AG09319 (cell line): ENCODE results near the gene KLF13.

Source experiments
- DNase-seq: peaks from one replicate; pipeline ENCODE4 v3.0.0-alpha.2; 2010; ENCODE audit warnings: low read depth; ENCODE audit errors: extremely low read depth
- CTCF ChIP-seq: IDR thresholded peaks from 2 replicates; pipeline ENCODE4 v1.5.1; 2011; ENCODE audit warnings: low read depth, mild to moderate bottlenecking, inconsistent platforms, low read length, moderate library complexity

The KLF13 gene

DNA sequence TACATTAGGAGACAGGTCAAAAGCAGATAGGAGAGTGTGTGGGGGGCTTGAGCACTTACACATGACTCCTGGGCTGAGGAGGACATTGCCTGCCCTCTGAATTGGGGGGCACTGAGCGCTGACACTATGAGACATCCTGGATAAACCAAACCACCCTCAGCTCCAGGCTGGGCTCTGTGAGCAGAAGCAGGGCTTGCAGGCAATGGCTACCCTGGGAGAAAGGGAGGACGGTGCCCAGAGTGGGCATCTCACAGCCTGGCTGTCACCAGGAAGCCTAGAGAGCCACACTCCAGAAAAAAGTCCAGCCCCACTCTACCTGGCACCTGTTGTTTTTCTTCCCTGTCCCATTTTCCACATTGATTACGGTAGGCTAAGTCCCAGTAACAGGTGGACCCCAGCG lies 8.2 kb upstream of the KLF13 start:
- TF ChIP-seq CTCF: no peak
- no peak for DNase-seq

DNA sequence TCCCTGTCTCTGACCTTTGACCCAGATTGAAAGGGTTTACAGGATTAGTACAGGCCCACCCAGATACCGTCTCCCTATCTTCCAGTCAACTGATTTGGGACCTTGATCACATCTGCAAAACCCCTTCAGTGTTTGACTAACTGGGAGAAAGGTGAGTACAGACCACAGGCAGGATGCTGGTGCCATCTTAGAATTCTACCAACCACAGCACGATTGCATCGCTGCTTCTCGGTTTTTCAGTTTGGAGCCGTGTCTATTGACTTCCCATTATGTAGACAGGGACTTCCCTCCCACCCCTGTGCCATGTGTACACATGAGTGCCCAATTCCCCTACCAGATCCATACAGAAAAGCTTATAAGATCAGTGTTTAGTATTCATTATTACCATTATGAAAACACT lies 6.6 kb upstream of the KLF13 start:
- TF ChIP-seq CTCF: no peak
- DNase-seq: no peak

GRCh38 chr15:31321418-31321817 lies 5.2 kb upstream of the KLF13 start:
- DNase-seq: no peak
- TF ChIP-seq CTCF: no peak

DNA sequence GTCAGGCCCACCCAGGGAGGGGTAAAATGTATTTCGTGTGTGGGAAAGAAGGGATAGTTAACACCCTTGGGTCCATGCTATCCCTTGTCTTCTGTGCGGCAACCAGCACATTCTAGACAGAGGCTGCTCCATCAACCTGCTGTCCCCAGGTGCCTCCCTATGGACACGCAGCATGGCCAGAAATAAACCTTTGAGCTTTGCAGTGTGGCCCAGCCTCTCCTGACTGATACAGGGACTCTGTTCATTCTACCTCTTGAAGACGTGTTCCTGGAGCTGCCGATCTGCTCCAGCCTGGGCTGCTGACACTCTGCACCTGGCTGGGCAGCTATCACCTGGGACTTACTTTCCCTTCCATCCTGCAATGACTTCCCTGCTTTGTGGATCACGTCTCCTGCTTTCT lies 4.1 kb upstream of the KLF13 start:
- DNase-seq: no peak
- no peak for TF ChIP-seq CTCF

GRCh38 chr15:31323627-31324026 lies 3.0 kb upstream of the KLF13 start:
- no peak for DNase-seq
- TF ChIP-seq CTCF: no peak

DNA sequence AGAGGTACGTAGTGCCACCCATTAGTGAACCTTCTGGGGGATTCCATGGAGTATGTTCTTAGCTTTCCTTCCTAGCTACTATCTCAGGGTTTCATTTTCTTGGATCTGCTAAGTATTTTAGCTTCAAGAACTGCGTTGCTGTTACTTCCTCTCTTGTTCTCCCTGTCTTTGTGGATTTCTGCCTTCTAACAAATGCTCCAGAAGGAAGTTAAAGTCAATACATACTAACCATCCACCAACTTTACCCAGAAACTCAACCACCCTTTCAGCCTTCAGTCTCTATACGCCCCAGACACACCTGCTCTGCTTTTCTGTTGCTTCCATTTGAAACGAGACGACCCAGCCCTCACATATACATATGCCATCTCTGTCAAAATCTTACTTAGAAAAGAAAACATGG lies 2.4 kb upstream of the KLF13 start:
- no peak for TF ChIP-seq CTCF
- DNase-seq: no peak

DNA sequence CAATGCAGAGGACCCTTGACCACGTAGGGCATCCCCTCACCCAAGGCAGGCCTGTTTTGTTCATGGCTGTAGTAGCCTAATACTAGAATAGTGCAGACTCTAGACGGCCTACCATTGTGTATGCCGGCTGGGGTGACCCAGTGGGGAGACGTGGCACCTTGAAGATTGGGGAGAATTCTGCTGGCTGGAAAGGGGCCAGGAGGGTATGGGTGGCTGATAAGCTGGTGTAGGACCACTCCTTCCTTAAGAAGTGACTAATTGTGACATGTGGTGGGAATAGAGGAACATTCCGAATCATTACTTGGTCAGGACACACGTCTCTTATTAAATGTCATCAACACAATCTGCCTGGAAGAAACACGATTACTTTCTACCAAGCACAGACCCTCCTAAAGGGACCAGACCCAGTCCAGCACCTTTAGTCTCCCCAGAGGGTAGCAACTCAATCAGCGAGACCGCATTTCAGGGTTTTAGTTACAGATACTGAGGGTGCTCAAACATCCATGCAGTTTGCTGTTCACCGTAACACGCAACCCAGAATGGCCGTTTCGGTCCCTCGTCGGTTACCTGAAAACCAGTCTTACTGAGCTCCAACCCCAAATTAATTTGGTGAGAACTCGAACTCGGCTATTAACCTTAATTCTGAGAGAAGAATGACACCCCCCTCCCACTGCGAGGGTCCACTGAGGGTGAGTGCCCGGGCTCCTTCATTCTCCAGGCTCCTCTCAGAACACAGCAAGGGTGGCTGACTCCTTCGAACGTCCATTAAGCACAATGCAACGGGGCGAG lies 1.6 kb upstream of the KLF13 start:
- no peak for DNase-seq
- TF ChIP-seq CTCF: no peak
